Stimulated activated naive CD8-positive, alpha-beta T cell treated with anti-CD3 and anti-CD28 coated beads, Interleukin-15, amount 100 ng/mL, for 72 hours (primary cell): ENCODE results near the gene ASL.
"Not testable (repeated sequence)": the region's sequence is repeated elsewhere in the genome, so short reads cannot be mapped to it uniquely, and the experiment has no call there.

Experiments
- ATAC-seq: fragments of 150-1000 bp; cut with Tn5 transposase; 2 replicates; pipeline ENCODE4 v1.10.0; 2021; ENCODE audit warnings: mild to moderate bottlenecking, moderate library complexity
- DNase-seq, 2 donors: peaks; one replicate each; pipeline ENCODE4 v3.0.0; 2021 to 2022
- H3K27ac Mint-ChIP-seq, 2 donors: one replicate each; pipeline ENCODE4 v1.8.0; 2022; ENCODE audit warnings: mild to moderate bottlenecking in 2 of 2, mixed read lengths in 2 of 2, moderate library complexity in 2 of 2
- H3K27me3 Mint-ChIP-seq: one replicate; pipeline ENCODE4 v1.8.0; 2022; ENCODE audit warnings: mixed read lengths
- H3K4me1 Mint-ChIP-seq: one replicate; pipeline ENCODE4 v1.8.0; 2022; ENCODE audit warnings: mild to moderate bottlenecking, mixed read lengths
- H3K4me3 Mint-ChIP-seq, 2 donors: one replicate each; pipeline ENCODE4 v1.8.0; 2022; ENCODE audit warnings: mild to moderate bottlenecking in 2 of 2, mixed read lengths in 2 of 2, moderate library complexity in 1 of 2
- H3K9me3 Mint-ChIP-seq, 2 donors: one replicate each; pipeline ENCODE4 v1.8.0; 2022; ENCODE audit warnings: mixed read lengths in 2 of 2

The ASL gene

DNA sequence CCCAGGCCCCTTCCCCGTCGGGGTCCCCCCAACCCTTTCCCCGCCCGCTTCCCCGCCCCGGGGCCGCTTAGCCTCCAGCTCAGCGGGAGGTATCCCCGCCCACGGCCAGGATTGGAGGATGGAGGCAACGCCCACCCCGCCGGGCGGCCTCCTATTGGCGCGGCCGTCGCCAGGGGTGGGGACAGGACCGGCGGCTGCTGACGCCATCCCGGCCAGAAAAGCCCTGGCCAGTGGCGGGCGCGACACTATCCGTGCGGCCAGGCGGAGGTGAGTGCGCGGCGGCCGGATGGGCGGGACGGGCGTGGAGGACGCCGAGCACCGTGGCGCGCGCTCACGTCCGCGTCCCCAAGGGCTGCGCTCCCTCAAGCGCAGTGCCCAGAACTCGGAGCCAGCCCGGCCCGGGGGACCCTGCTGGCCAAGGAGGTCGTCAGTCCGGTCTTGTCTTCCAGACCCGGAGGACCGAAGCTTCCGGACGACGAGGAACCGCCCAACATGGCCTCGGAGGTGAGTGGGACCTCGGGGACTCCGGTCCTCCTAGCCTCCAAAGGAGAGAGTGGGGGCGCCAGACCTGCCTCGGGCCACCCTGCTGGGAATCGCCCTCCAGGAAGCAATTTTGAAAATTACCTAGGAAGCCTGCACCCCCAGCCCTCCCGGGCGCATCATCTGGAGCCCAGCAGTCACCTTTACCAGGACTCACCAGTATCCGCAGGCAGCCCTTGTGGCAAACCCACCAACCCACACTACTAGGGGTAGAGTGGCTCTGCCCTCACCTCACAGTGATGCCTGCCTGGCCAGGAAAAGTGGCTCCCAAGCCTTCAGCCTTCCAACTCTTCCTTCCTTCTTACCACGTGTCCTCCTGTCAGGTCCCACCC, at the start of gene ASL:
Gene ASL, plus strand, starts transcription at position 230 of the 872 bp plus-strand sequence. Its CDS starts 263 bp downstream, at position 493.
- Mint-ChIP-seq H3K4me3 (peak within 1 kb of the TSS; percentile 79 to 82), H3K9me3 (no peaks in the 10 kb centered on the region), H3K4me1 (peaks cover 24% of the 10 kb centered on the region), H3K27me3 (no peaks in the 10 kb centered on the region), H3K27ac (peak within 1 kb of the TSS; percentile 74 to 85)
- DNase-seq: peak; percentile 86 to 90
- peak; percentile 97 for ATAC-seq

DNA sequence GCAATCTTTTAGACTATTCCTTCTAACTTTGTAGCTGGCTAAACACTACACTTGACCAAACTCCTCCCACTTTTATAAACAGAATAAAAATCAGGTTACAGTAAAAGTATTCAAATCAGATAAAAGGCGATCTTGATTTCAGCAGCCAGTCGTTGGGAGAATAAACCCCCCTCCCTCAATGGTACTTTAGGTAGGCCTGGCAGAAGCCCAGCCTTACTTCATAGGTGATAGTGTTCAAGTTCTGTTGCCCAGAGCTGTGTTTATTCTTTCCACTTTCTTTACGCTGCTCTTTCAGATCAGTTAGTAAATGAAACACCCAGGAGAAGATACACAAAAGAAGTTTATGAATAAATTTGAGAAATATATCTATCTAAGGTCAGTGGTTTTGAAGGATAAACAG, 47.3 kb upstream of the ASL start:
- not testable (repeated sequence) for H3K9me3 Mint-ChIP-seq, H3K4me3 Mint-ChIP-seq, ATAC-seq, H3K4me1 Mint-ChIP-seq, H3K27me3 Mint-ChIP-seq, H3K27ac Mint-ChIP-seq, DNase-seq

DNA sequence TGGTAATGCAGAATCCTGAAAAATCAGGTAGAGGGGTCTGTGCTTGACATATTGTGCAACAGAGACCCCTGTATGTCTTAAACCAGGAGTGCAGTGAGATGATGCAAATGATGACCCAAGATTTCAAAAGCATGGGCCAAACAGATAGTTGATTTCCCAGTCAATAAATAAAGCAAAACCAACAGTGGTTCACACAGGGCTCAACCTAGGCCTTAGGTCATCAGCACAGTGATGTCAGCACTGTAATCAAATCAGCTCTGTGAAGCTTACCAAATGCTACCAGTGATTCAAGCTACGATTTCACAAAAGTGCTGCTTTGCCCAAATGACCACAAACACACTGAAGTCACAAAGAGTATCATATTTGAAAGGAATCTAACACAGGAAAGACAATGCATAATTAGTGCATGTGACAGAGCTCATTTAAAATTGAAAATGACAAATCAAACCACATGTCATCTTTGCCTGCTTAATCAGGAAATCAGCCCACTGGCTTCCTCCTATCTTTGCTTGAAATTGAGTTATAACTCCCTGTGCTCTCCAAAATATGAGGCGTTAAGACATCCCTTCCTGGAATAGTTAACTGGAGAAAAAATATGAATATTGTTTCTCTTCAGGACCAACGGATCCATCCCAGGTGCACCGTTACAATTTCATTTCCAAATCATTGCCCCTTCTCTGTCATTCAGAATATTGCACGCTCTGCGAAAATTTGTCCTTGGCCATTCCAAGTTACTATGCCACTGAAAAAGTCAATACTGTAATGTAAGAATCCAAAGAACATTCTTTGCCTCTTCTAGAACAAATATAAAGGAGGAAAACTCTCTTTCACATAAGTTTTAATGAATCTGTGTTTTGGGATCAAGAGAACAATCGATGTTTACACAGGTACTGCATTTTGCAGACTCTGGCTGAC, 41.9 kb upstream of the ASL start:
- H3K4me1 Mint-ChIP-seq: peaks cover 13% of the 10 kb centered on the region
- peak overlapping the region in 1 of 2 donors; percentile 85 for H3K27ac Mint-ChIP-seq
- H3K9me3 Mint-ChIP-seq: no peaks in the 10 kb centered on the region
- H3K27me3 Mint-ChIP-seq: no peaks in the 10 kb centered on the region
- DNase-seq (peak in 1 of 2 donors; percentile 12), ATAC-seq (peak; percentile 95)
- no peak overlapping the region for H3K4me3 Mint-ChIP-seq

DNA sequence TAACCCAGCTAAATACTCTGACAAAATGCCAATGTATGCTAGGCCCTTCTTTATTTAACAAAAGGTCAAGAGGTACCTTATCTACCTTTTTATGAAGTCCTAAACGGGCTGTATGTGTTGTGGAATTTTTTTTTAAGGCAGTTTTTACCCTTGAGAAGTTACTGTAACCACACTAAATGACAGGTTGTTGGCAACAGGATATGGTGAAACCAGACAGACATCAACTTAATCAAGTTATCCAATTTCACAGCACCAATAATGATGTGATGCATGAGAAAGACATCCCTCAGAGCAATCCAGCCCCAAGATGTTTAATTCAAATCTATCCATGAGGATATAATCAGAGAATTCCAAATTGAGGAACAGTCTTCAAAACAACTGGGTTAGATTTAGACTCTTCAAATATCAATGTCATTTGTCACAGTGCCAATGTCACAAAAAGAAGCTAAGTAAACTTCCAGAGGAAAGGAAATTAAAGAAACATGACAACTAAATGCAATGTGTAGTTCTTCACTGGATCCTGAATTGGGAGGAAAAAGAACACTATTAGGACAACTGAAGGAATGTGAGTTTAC, 41.1 kb upstream of the ASL start:
- not testable (repeated sequence) for H3K4me3 Mint-ChIP-seq, H3K27me3 Mint-ChIP-seq, DNase-seq, H3K9me3 Mint-ChIP-seq
- ATAC-seq: peak; percentile 44
- Mint-ChIP-seq H3K4me1 (peaks cover 13% of the 10 kb centered on the region), H3K27ac (peak overlapping the region; percentile 25 to 67)

DNA sequence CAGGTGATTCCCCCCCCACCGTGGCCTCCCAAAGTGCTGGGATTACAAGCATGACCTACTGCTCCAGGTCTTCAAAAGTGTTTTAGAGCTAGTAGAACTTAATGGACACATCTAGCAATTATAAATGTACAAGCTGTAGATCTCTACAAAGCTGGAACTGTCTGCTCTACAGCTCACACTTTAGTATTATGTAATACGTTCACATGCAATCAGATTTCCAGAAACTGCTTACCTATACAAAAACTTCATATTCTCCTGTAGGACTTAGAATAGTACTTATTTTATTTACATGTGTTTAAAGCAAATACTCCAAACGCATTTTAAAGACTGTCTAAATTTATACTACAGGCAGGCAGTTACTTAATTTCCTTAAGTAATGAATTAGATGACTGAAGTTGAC, 39.2 kb upstream of the ASL start:
- DNase-seq (no peak), ATAC-seq (no peak)
- H3K4me3 Mint-ChIP-seq: no peak overlapping the region
- no peak overlapping the region for H3K27ac Mint-ChIP-seq
- peaks cover 13% of the 10 kb centered on the region for H3K4me1 Mint-ChIP-seq
- no peaks in the 10 kb centered on the region for H3K9me3 Mint-ChIP-seq
- H3K27me3 Mint-ChIP-seq: no peaks in the 10 kb centered on the region

DNA sequence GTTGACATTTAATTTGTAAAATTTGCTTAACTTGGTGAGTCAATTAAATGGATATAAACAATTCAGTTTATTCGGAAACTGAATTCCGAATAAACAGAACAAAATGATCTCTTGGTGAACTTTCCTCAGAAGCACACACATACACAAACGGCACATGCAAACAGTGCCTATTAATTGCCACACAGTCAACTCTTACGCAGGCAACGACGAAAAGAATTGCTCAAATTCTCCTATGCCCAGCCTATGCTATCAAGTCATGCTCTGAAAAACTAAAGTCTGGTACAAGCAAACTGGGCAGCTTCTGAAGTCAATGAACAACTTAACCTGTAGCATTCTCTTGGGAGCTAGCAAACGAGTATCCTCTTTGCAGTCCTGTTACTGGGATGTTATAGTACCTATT, 38.8 kb upstream of the ASL start:
- H3K27ac Mint-ChIP-seq: no peak overlapping the region
- no peaks in the 10 kb centered on the region for H3K9me3 Mint-ChIP-seq
- H3K4me3 Mint-ChIP-seq: no peak overlapping the region
- no peaks in the 10 kb centered on the region for H3K27me3 Mint-ChIP-seq
- ATAC-seq (no peak), DNase-seq (no peak)
- peaks cover 13% of the 10 kb centered on the region for H3K4me1 Mint-ChIP-seq

DNA sequence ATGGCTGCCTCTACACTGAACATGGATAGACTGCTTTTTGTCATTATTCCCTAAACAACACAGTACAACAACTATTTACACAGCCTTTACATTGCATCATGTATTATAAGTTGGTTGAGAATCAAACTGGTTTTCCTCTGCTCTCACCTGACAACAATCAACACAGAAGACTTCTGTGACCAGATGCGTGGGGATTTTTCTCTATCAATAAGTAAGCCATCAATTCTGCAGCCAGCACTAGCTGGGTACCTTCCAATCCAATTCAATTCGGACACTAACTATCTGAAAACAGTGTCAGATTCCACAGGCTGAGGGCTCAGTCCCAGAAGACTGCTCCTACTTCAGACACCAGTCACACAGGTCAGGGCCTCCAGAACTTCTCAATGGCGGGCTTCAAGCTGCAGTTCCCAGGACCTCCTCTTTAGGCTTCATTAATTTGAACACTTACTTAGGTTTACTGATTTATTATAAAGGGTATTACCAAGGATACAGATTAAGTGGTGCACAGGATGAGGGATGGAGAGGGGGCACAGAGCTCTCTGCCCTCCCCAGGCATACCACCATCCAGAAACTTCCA, 36.4 kb upstream of the ASL start:
- no peak for DNase-seq
- no peaks in the 10 kb centered on the region for H3K9me3 Mint-ChIP-seq
- no peak overlapping the region for H3K4me3 Mint-ChIP-seq
- H3K27ac Mint-ChIP-seq: no peak overlapping the region
- H3K27me3 Mint-ChIP-seq: peaks cover 11% of the 10 kb centered on the region
- H3K4me1 Mint-ChIP-seq: peaks cover 13% of the 10 kb centered on the region
- no peak for ATAC-seq

DNA sequence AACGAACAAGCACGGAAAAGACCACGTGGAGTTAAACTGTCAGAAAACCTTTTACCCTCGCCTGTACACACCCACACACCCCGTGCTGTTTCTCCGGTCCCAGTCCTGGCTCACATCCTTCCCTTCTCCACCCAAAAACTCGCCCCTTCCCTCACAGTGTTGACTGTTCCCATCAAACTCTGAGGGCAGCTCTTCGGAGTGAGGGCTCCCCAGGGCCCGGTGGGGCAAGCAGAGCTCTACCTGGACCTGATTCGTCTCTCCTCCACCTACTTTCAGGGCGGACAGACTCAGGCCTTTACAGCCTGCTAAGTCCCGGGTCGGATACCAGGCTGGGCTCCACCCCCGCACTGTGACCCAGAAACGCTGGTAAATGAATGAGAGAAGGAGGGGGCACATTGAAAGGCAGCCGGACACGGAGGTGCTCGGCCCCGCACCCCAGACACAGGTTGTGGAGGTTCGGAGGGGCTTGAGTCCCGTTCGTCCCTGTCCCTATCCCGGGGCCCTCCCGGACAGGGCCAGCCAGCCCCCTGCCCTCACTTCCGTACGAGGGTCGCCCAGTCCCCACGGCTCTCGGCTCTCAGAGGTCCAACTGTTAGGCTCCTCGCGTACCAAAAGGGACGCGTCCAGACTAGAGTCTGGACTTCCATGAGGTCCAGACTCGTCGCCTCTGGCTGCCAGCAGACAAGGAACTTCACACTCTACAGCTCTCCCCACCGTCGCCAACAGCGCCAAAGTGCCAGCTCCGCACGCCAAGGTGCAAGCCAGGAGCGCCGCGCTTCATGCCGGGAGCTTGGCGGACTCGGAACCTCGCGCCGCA, 31.7 kb upstream of the ASL start:
- ATAC-seq (peak; percentile 78), DNase-seq (peak; percentile 12 to 22)
- peaks cover 10% of the 10 kb centered on the region for H3K4me1 Mint-ChIP-seq
- no peaks in the 10 kb centered on the region for H3K9me3 Mint-ChIP-seq
- H3K27me3 Mint-ChIP-seq: peaks cover 15% of the 10 kb centered on the region
- H3K27ac Mint-ChIP-seq: peak overlapping the region in 1 of 2 donors; percentile 24
- peak overlapping the region; percentile 76 to 83 for H3K4me3 Mint-ChIP-seq

DNA sequence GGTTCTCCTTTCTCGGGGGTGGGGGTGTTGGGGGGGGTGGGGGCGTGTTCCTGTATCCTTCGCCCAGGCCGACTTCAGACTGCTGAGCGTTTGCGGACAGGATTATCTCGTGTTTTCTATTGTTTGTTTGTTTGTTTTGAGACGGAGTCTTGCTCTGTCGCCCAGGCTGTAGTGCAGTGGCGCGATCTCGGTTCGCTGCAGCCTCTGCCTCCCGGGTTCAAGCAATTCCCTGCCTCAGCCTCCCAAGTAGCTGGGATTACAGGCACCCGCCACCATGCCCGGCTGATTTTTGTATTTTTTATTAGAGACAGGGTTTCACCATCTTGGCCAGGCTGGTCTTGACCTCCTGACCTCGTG, 31.1 kb upstream of the ASL start:
- Mint-ChIP-seq H3K27me3 (peaks cover 15% of the 10 kb centered on the region), H3K4me3 (peak overlapping the region; percentile 76 to 83)
- not testable (repeated sequence) for H3K27ac Mint-ChIP-seq, DNase-seq, H3K4me1 Mint-ChIP-seq, H3K9me3 Mint-ChIP-seq
- peak; percentile 42 for ATAC-seq

DNA sequence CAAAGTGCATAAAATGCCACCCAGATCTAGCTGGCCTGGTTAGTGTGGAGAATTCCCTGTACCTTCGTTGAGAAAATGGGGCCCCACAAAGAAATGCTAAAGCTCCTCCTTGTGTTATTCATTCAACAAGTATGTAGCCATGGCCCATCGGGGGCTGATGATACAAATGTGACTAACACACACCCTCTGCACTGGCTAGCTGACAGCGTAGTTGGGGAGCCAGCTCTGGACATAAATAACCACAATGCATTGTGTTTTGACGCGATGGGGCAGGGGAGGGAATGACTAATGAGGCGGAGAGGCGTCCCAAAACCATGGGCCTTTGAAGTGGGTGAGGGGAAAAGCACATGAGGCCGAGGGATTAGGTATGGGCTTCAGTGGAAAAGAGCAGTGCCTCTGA, 28.2 kb upstream of the ASL start:
- no peak for DNase-seq
- no peak overlapping the region for H3K27ac Mint-ChIP-seq
- no peak for ATAC-seq

DNA sequence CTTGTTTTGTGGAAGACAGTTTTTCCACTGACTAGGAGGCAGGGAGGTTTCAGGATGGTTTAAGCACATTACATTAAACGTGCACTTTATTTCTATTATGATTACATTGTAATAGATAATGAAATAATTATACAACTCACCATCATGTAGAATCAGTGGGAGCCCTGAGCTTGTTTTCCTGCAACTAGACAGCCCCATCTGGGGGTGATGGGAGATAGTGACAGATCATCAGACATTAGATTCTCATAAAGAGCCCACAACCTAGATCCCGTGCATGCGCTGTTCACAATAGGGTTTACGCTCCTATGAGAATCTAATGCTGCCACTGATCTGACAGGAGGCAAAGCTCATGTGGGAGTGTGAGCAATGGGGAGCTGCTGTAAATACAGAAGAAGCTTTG, 25.7 kb upstream of the ASL start:
- H3K4me3 Mint-ChIP-seq, H3K27ac Mint-ChIP-seq, DNase-seq, H3K9me3 Mint-ChIP-seq, ATAC-seq, H3K27me3 Mint-ChIP-seq, H3K4me1 Mint-ChIP-seq: not testable (repeated sequence)

More for the DNA sequence above, 28.2 kb upstream of the ASL start:
- H3K27me3 Mint-ChIP-seq: peaks cover 15% of the 10 kb centered on the region
- no peak overlapping the region for H3K4me3 Mint-ChIP-seq
- peaks cover 10% of the 10 kb centered on the region for H3K4me1 Mint-ChIP-seq
- no peaks in the 10 kb centered on the region for H3K9me3 Mint-ChIP-seq

DNA sequence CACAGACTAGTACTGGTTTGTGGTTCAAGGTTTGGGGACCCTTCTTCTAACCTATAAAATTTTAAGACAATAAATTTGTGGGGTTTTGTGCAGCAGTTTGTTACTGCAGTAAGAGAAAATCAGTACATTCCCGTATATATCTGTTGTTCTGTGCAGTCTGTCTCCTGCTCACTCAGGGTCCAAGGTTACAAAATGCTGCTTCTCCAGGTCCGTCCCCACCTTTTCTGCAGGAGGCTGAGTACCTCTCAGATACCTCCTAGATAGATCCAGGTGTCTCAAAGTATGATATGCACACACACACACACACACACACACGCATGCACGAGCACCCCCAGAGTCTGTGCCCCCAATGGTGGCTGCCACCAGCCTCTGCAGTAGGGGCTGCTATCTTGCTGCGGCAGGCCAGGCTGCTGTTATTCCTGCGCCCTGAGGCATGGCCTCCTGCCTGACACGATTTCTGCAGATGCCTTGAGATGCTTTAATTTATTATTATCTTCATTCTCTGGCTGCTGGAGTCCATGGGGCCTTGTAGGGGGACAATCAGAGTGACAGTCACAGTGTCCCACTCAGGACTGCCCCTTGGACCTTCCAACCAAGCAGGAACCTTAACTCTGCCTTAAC, 25.2 kb upstream of the ASL start:
- Mint-ChIP-seq H3K9me3 (no peaks in the 10 kb centered on the region), H3K27ac (no peak overlapping the region), H3K4me3 (no peak overlapping the region), H3K27me3 (no peaks in the 10 kb centered on the region), H3K4me1 (no peaks in the 10 kb centered on the region)
- DNase-seq: no peak
- ATAC-seq: no peak

DNA sequence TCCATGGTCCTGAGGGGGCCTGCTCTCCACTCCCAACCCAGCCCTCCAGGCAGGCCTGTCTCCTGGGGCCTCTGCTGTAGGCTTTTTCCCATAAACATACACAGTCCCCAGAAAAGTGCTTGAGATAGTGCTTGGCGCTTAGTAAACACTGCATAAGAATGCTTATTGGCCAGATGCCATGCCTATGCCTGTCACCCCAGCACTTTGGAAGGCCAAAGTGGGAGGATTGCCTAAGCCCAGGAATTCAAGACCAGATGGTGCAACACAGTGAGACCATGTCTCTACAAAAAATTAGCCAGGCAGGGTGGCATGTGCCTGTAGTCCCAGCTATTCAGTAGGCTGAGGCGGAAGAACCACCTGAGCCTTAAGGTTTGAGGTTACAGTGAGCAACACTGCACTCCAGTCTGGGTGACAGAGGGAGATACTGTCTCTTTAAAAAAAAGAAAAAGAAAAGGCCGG, 24.6 kb upstream of the ASL start:
- H3K27ac Mint-ChIP-seq: no peak overlapping the region
- H3K27me3 Mint-ChIP-seq: no peaks in the 10 kb centered on the region
- no peak for ATAC-seq
- DNase-seq: no peak
- no peak overlapping the region for H3K4me3 Mint-ChIP-seq
- no peaks in the 10 kb centered on the region for H3K9me3 Mint-ChIP-seq
- no peaks in the 10 kb centered on the region for H3K4me1 Mint-ChIP-seq

DNA sequence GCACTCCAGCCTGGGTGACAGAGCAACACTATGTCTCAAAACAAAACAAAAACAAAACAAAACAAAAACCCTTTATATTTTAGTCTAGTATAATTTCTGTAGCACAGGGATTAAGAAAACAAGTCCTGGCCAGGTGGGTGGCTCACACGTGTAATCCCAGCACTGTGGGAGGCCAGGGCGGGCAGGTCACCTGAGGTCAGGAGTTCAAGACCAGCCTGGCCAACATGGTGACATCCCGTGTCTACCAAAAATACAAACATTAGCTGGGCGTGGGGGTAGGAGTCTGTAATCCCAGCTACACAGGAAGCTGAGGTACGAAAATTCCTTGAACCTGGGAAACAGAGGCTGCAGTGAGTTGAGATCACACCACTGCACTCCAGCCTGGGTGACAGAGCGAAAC, 23.2 kb upstream of the ASL start:
- Mint-ChIP-seq H3K4me1 (no peaks in the 10 kb centered on the region), H3K27me3 (no peaks in the 10 kb centered on the region), H3K9me3 (no peaks in the 10 kb centered on the region), H3K27ac (no peak overlapping the region), H3K4me3 (no peak overlapping the region)
- DNase-seq: no peak
- no peak for ATAC-seq
